ENCODE data around the gene CPNE8.

The CPNE8 gene

DNA sequence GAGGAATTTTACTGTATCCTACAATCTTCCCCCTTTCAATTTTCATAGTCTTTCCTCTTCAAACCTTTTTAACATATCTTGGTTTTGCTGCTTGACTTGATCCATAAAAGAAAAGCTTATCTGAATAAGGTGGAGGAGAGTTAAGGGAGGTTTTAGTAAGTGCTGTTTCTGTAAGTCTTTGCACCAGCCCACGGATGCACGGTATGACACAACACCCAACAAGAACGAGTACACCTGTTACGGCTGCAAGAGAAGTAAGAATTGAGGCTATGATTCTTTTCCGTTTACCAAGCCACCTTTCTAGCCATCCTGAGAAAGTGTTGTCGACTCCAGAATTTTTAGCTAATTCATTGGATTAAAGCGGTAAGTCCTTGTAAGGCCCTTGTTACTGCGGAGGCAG lies 26.1 kb upstream of the CPNE8 start:
- Histone ChIP-seq H3K79me2 (ENCODE audit: insufficient read depth, low read length) (no peaks in the 10 kb centered on the region), H2AFZ (ENCODE audit: low read length) (no peak overlapping the region), H3K27me3 (ENCODE audit: insufficient read depth, low read length, poor library complexity, severe bottlenecking) (no peaks in the 10 kb centered on the region), H3K9me2 (replicated peaks; ENCODE audit: low read depth, low read length) (no peaks in the 10 kb centered on the region), H3K4me1 (ENCODE audit: insufficient read depth, low read length, poor library complexity, severe bottlenecking) (no peaks in the 10 kb centered on the region), H3K9ac (ENCODE audit: low read depth, low read length, poor library complexity, severe bottlenecking) (no peak overlapping the region), H3K9me3 (ENCODE audit: insufficient read depth, low read depth, low read length) (no peaks in the 10 kb centered on the region), H3K4me3 (ENCODE audit: low read length, poor library complexity, severe bottlenecking) (no peak overlapping the region), H3K36me3 (ENCODE audit: insufficient read depth, low read length) (no peaks in the 10 kb centered on the region), H3F3A (ENCODE audit: low read depth) (no peaks in the 10 kb centered on the region), H3K4me2 (ENCODE audit: low read depth, low read length, poor library complexity, severe bottlenecking) (no peak overlapping the region), H4K20me1 (ENCODE audit: insufficient read depth, low read length, poor library complexity, severe bottlenecking) (no peaks in the 10 kb centered on the region)
- TF ChIP-seq, protein P1, sequence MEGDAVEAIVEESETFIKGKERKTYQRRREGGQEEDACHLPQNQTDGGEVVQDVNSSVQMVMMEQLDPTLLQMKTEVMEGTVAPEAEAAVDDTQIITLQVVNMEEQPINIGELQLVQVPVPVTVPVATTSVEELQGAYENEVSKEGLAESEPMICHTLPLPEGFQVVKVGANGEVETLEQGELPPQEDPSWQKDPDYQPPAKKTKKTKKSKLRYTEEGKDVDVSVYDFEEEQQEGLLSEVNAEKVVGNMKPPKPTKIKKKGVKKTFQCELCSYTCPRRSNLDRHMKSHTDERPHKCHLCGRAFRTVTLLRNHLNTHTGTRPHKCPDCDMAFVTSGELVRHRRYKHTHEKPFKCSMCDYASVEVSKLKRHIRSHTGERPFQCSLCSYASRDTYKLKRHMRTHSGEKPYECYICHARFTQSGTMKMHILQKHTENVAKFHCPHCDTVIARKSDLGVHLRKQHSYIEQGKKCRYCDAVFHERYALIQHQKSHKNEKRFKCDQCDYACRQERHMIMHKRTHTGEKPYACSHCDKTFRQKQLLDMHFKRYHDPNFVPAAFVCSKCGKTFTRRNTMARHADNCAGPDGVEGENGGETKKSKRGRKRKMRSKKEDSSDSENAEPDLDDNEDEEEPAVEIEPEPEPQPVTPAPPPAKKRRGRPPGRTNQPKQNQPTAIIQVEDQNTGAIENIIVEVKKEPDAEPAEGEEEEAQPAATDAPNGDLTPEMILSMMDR (conservative IDR thresholded peaks at IDR 0.05; ENCODE audit: low read length) = no peak
- no peak for TF ChIP-seq EZH2phosphoT487 (IDR thresholded peaks at IDR 0.05; ENCODE audit: borderline replicate concordance)

DNA sequence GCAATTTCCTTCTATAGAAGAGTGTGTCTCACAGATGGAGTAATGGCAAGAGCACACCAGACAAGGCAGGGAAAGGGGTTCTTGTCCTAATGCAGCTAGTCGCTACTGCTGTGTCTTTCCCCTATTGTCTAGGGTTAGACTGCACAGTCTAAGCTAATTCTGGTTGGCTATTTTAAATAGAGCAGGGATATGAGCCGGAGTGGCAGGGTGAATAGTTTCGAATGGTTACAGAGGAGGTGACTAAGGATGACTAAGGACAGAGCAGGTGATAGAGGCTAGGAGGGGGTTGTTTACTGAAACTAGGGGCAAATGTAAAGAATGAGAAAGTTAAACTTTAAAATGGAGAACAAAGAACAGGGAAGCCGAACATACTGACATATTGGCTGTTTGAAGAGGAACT lies 25.6 kb upstream of the CPNE8 start:
- no peaks in the 10 kb centered on the region for H3K4me1 ChIP-seq (ENCODE audit: insufficient read depth, low read length, poor library complexity, severe bottlenecking)
- no peak overlapping the region for H3K4me3 ChIP-seq (ENCODE audit: low read length, poor library complexity, severe bottlenecking)
- no peaks in the 10 kb centered on the region for H4K20me1 ChIP-seq (ENCODE audit: insufficient read depth, low read length, poor library complexity, severe bottlenecking)
- no peaks in the 10 kb centered on the region for H3K36me3 ChIP-seq (ENCODE audit: insufficient read depth, low read length)
- H2AFZ ChIP-seq (ENCODE audit: low read length) = no peak overlapping the region
- H3K27me3 ChIP-seq (ENCODE audit: insufficient read depth, low read length, poor library complexity, severe bottlenecking) = no peaks in the 10 kb centered on the region
- no peaks in the 10 kb centered on the region for H3K79me2 ChIP-seq (ENCODE audit: insufficient read depth, low read length)
- H3K4me2 ChIP-seq (ENCODE audit: low read depth, low read length, poor library complexity, severe bottlenecking) = no peak overlapping the region
- no peak overlapping the region for H3K9ac ChIP-seq (ENCODE audit: low read depth, low read length, poor library complexity, severe bottlenecking)
- TF ChIP-seq, protein P1 (conservative IDR thresholded peaks at IDR 0.05; ENCODE audit: low read length) = no peak
- no peak for TF ChIP-seq EZH2phosphoT487 (IDR thresholded peaks at IDR 0.05; ENCODE audit: borderline replicate concordance)
- no peaks in the 10 kb centered on the region for H3K9me2 ChIP-seq (replicated peaks; ENCODE audit: low read depth, low read length)
- H3F3A ChIP-seq (ENCODE audit: low read depth) = no peaks in the 10 kb centered on the region
- no peaks in the 10 kb centered on the region for H3K9me3 ChIP-seq (ENCODE audit: insufficient read depth, low read depth, low read length)

DNA sequence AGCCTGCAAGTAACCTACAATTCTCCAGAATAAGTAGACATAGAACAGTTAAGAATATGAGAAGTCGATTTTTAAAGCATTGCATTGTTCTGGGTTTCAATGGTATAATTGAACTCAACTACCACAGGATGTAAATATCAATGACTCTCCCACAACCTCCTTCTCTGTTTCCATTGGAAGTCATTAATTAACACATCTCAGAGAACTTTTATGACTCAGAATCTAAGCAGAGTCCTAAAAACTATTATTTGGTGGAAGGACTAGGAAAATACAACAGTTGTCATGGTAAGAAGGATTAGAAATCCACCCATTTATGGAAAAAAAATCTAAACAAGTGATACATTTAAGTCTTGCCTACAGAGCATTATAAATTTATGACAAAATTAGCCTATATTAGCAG lies 21.1 kb upstream of the CPNE8 start:
- no peaks in the 10 kb centered on the region for H3K9me2 ChIP-seq (replicated peaks; ENCODE audit: low read depth, low read length)
- no peak overlapping the region for H3K4me2 ChIP-seq (ENCODE audit: low read depth, low read length, poor library complexity, severe bottlenecking)
- no peaks in the 10 kb centered on the region for H3K79me2 ChIP-seq (ENCODE audit: insufficient read depth, low read length)
- no peaks in the 10 kb centered on the region for H3K27me3 ChIP-seq (ENCODE audit: insufficient read depth, low read length, poor library complexity, severe bottlenecking)
- H3K36me3 ChIP-seq (ENCODE audit: insufficient read depth, low read length) = no peaks in the 10 kb centered on the region
- no peaks in the 10 kb centered on the region for H3F3A ChIP-seq (ENCODE audit: low read depth)
- no peaks in the 10 kb centered on the region for H4K20me1 ChIP-seq (ENCODE audit: insufficient read depth, low read length, poor library complexity, severe bottlenecking)
- no peak overlapping the region for H3K4me3 ChIP-seq (ENCODE audit: low read length, poor library complexity, severe bottlenecking)
- no peak overlapping the region for H3K9ac ChIP-seq (ENCODE audit: low read depth, low read length, poor library complexity, severe bottlenecking)
- H3K4me1 ChIP-seq (ENCODE audit: insufficient read depth, low read length, poor library complexity, severe bottlenecking) = no peaks in the 10 kb centered on the region
- H3K9me3 ChIP-seq (ENCODE audit: insufficient read depth, low read depth, low read length) = no peaks in the 10 kb centered on the region
- TF ChIP-seq, protein P1 (conservative IDR thresholded peaks at IDR 0.05; ENCODE audit: low read length) = no peak
- no peak for TF ChIP-seq EZH2phosphoT487 (IDR thresholded peaks at IDR 0.05; ENCODE audit: borderline replicate concordance)
- no peak overlapping the region for H2AFZ ChIP-seq (ENCODE audit: low read length)

Data from Loucy (cell line).